IPS DF 6.9 (cell line): ENCODE results near the gene MAPK8IP1.

Experiments
- DNase-seq: peaks from one replicate; pipeline ENCODE4 v3.0.0-alpha.2; 2013; ENCODE audit warnings: low read depth, low spot score
- H3K27ac ChIP-seq: one replicate; pipeline ENCODE4 v1.5.1; 2013; ENCODE audit warnings: low read length, control low read depth
- H3K27me3 ChIP-seq: 2 replicates; pipeline ENCODE4 v1.6.1; 2013; ENCODE audit warnings: mild to moderate bottlenecking, low read length; ENCODE audit not compliant: control insufficient read depth, insufficient read depth
- H3K36me3 ChIP-seq: 2 replicates; pipeline ENCODE4 v1.6.1; 2013; ENCODE audit warnings: low read length; ENCODE audit not compliant: control insufficient read depth, insufficient read depth
- H3K4me1 ChIP-seq: 2 replicates; pipeline ENCODE4 v1.6.1; 2013; ENCODE audit warnings: low read length; ENCODE audit not compliant: control insufficient read depth, insufficient read depth
- H3K4me3 ChIP-seq: 2 replicates; pipeline ENCODE4 v1.5.1; 2013; ENCODE audit warnings: mild to moderate bottlenecking, low read length
- H3K9me3 ChIP-seq: 2 replicates; pipeline ENCODE4 v1.6.1; 2013; ENCODE audit warnings: low read length, inconsistent platforms; ENCODE audit not compliant: control insufficient read depth, insufficient read depth
- WGBS: extraction: QIAGEN DNeasy Blood & Tissue Kit; methylation state at CpG from one replicate; pipeline ENCODE4 v1.1.7; 2013; ENCODE audit warnings: mixed read lengths, missing lambda C conversion rate; ENCODE audit not compliant: insufficient read length, insufficient coverage; 5-methylcytosine and 5-hydroxymethylcytosine counted together

The MAPK8IP1 gene

DNA sequence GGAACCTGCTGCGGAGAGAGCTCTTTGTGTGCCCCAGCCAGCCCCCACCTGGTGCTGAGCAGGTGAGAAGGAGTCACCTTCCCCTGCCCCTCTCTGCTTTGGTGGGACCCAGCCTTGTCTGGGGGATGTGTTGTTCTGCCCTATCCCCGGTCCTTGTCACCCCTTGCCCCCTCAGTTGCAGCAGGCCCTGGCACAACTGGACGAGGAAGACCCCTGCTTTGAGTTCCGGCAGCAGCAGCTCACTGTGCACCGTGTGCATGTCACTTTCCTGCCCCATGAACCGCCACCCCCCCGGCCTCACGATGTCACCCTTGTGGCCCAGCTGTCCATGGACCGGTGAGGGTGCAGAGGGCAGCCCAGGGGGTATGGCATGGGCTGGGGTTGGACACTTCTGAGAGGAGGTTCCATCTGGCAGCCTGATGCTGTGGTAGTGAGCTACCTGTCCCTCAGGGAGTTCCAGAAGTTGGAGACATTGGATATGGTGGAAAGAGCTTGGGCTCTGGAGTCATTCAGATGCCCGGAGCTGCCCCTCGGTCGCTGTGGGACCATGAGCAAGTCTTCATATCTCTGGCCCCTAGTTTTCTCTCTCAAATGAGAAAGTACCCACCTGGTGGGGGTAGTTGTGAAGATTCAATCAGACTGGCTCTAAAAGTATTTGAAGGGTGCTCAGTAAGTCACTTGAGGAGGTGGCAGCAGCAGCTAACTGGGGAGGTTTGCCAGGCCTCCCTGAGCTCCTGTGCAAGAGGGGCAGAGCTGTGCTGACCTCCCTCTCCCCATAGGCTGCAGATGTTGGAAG is 41.3 kb downstream of the MAPK8IP1 start:
- H3K27ac ChIP-seq = no peak overlapping the region
- H3K9me3 ChIP-seq = no peaks in the 10 kb centered on the region
- DNase-seq = no peak
- no peak overlapping the region for H3K4me3 ChIP-seq
- H3K27me3 ChIP-seq = no peaks in the 10 kb centered on the region
- 0 out of 2 replicates have a peak, but pooled peaks cover 2% of the 10 kb centered on the region for H3K4me1 ChIP-seq
- H3K36me3 ChIP-seq = peaks cover 27% of the 10 kb centered on the region
- no CpG with 5 or more reads among the region's 12 CpGs for WGBS

DNA sequence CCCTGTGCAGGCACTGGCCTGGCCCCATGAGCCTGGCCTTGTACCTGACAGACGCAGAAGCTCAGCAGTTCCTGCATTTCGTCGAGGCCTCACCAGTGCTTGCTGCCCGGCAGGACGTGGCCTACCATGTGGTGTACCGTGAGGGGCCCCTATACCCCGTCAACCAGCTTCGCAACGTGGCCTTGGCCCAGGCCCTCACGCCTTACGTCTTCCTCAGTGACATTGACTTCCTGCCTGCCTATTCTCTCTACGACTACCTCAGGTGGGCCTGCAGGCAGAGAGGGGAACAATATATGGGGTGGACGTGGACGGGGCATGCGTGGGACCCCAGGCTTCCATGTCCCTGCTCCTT is 41.9 kb downstream of the MAPK8IP1 start:
- H3K27me3 ChIP-seq = no peaks in the 10 kb centered on the region
- no peaks in the 10 kb centered on the region for H3K9me3 ChIP-seq
- H3K36me3 ChIP-seq = peaks cover 30% of the 10 kb centered on the region
- no peak for DNase-seq
- WGBS = no CpG with 5 or more reads among the region's 15 CpGs
- H3K4me3 ChIP-seq = no peak overlapping the region
- H3K27ac ChIP-seq = no peak overlapping the region
- H3K4me1 ChIP-seq = 0 out of 2 replicates have a peak, but pooled peaks cover 2% of the 10 kb centered on the region

- Histone ChIP-seq H3K36me3 (peaks cover 30% of the 10 kb centered on the region), H3K9me3 (no peaks in the 10 kb centered on the region), H3K4me1 (0 out of 2 replicates have a peak, but pooled peaks cover 2% of the 10 kb centered on the region), H3K4me3 (no peak overlapping the region), H3K27ac (no peak overlapping the region), H3K27me3 (no peaks in the 10 kb centered on the region)
- DNase-seq = no peak
- no CpG with 5 or more reads among the region's 27 CpGs for WGBS
Measured at GRCh38 chr11:45927684-45928413, 42.4 kb downstream of the MAPK8IP1 start.

DNA sequence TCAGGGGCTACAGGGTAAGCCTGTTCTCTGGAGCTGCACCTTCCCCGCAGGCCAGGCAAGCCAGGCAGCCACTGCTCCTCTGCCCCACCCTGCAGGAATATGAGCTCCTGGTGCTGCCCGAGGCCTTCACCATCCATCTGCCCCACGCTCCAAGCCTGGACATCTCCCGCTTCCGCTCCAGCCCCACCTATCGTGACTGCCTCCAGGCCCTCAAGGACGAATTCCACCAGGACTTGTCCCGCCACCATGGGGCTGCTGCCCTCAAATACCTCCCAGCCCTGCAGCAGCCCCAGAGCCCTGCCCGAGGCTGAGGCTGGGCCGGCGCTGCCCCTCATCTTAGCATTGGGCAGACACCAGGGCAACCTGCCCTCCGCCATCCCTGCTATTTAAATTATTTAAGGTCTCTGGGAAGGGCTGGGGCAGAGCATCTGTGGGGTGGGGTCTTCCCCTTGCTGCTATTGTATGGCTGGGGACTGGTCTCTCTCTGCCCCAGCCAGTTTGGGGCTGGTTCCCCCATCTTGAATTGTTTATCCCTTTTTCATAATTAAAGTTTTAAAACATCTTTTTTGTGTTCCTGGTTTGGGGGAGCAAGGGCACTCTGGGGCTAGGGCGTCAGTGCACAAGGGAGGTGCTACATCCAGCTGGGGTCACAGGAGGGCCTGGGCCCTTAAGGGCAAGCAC is 43.2 kb downstream of the MAPK8IP1 start:
- no peak overlapping the region for H3K27ac ChIP-seq
- no peaks in the 10 kb centered on the region for H3K27me3 ChIP-seq
- no peaks in the 10 kb centered on the region for H3K4me1 ChIP-seq
- WGBS = no CpG with 5 or more reads among the region's 13 CpGs
- no peaks in the 10 kb centered on the region for H3K9me3 ChIP-seq
- peaks cover 30% of the 10 kb centered on the region for H3K36me3 ChIP-seq
- DNase-seq = no peak
- no peak overlapping the region for H3K4me3 ChIP-seq

- Histone ChIP-seq H3K36me3 (peaks cover 34% of the 10 kb centered on the region), H3K4me3 (no peak overlapping the region), H3K27me3 (no peaks in the 10 kb centered on the region), H3K4me1 (no peaks in the 10 kb centered on the region), H3K27ac (no peak overlapping the region), H3K9me3 (no peaks in the 10 kb centered on the region)
- WGBS = no CpG with 5 or more reads among the region's 10 CpGs
- DNase-seq = no peak
Measured at GRCh38 chr11:45929486-45930030, 44.1 kb downstream of the MAPK8IP1 start.

- Histone ChIP-seq H3K4me3 (no peak overlapping the region), H3K36me3 (peaks cover 38% of the 10 kb centered on the region), H3K9me3 (no peaks in the 10 kb centered on the region), H3K27ac (no peak overlapping the region), H3K4me1 (no peaks in the 10 kb centered on the region), H3K27me3 (no peaks in the 10 kb centered on the region)
- no CpG with 5 or more reads among the region's 14 CpGs for WGBS
- no peak for DNase-seq
Measured at GRCh38 chr11:45930031-45930794, 44.8 kb downstream of the MAPK8IP1 start.

GRCh38 chr11:45930951-45931570 is 45.6 kb downstream of the MAPK8IP1 start:
- Histone ChIP-seq H3K4me3 (no peak overlapping the region), H3K27me3 (no peaks in the 10 kb centered on the region), H3K27ac (no peak overlapping the region), H3K9me3 (no peaks in the 10 kb centered on the region), H3K4me1 (no peaks in the 10 kb centered on the region), H3K36me3 (peaks cover 36% of the 10 kb centered on the region)
- no peak for DNase-seq
- WGBS = no CpG with 5 or more reads among the region's 8 CpGs

DNA sequence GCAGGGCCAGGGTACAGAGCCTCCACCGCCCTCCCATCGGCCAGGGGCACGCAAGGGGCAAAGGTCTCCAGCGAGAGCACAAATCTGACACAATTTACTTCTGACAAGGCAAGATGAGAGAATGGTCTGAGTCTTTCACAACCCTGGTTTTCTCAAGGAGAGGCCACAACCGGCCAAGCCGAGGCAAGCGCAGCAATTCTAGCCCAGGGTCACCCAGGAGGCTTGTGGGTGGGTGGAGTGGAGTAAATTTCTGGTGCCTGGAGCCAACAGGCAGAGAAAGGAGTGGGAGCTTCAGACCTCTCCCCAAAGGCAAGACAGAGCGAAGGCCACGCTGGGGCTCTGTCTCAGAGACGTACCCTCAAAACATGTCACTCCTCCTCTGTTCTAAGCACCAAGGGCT is 46.3 kb downstream of the MAPK8IP1 start:
- Histone ChIP-seq H3K4me3 (no peak overlapping the region), H3K27ac (no peak overlapping the region), H3K27me3 (no peaks in the 10 kb centered on the region), H3K4me1 (no peaks in the 10 kb centered on the region), H3K9me3 (no peaks in the 10 kb centered on the region), H3K36me3 (peaks cover 29% of the 10 kb centered on the region)
- no peak for DNase-seq
- no CpG with 5 or more reads among the region's 10 CpGs for WGBS

GRCh38 chr11:45932217-45932616 is 46.8 kb downstream of the MAPK8IP1 start:
- Histone ChIP-seq H3K4me3 (no peak overlapping the region), H3K27me3 (no peaks in the 10 kb centered on the region), H3K9me3 (no peaks in the 10 kb centered on the region), H3K27ac (no peak overlapping the region), H3K4me1 (no peaks in the 10 kb centered on the region), H3K36me3 (peaks cover 26% of the 10 kb centered on the region)
- no CpG with 5 or more reads among the region's 8 CpGs for WGBS
- DNase-seq = no peak
